ENCODE measurements around the gene ARHGAP15.

ARHGAP15 gene

DNA sequence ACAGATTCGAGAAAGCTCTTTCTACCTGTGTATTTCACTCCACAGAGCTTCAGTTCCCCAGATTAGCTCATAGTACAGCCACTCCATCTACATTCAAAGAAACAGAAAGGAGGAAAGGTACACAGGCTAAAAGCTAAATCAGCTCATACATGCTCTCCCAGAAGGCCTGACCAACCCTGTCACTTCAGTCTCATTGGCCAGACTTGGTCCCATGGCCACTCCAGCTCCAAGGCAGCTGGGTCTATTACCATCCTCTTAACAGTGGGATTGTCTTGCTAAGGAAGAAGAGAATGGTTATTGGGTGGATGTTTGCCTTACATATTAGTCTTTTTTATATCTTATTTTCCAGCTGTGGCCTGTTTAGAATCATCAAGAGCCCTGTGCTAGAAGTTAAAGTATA lies 572.6 kb downstream of the ARHGAP15 start:
- DNase-seq (ENCODE audit: extremely low read depth in 1 of 2, low read depth in 1 of 2) = no peak

DNA sequence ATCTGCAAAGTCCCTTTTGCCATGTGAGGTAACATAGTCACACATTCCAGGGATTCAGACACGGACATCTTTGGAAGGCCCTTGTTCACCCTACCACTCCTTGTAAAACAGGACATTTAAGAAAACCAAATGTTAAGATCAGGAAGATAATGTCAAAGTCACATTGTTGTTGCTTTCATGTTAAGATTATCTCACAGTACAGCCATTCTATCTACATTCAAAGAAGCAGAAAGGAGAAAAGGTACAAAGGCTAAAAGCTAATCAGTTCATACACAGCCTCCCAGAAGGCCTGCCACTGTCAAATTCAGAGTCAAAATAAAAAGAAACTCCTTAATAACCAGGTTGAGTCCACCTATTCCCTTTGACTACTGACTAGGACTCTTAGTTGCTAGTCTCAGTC lies 573.7 kb downstream of the ARHGAP15 start:
- no peak for DNase-seq (ENCODE audit: extremely low read depth in 1 of 2, low read depth in 1 of 2)

- no peak for DNase-seq (ENCODE audit: extremely low read depth in 1 of 2, low read depth in 1 of 2)
Measured at GRCh38 chr2:143704451-143705106, 575.4 kb downstream of the ARHGAP15 start.

DNA sequence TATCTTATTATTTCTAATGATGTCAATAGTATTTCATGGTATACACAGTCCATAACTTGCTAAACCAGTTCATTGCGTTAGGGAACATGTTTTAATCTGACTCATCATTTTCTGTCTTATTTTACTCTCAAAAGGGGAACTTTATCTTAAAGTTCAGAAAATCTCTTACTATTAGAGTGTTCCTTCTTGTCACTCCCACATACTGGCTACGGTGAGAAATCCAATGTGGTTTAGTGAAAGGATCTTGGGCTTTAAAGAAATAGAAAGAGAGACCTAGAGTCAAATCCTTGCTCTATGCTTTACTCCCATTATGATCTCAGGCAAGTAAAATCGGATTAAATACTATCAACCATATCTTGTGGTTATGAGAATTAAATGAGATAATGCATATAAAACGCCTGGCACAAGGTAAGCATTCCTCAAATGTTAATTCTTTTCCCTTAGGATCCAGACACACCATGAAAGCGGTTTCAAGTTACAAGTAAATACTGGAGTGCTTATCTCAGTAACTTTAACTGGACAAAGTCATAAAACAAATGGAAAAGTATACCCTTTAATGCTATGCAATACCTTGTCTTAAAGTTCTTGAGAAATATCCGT lies 576.0 kb downstream of the ARHGAP15 start:
- DNase-seq (ENCODE audit: extremely low read depth in 1 of 2, low read depth in 1 of 2) = no peak

DNA sequence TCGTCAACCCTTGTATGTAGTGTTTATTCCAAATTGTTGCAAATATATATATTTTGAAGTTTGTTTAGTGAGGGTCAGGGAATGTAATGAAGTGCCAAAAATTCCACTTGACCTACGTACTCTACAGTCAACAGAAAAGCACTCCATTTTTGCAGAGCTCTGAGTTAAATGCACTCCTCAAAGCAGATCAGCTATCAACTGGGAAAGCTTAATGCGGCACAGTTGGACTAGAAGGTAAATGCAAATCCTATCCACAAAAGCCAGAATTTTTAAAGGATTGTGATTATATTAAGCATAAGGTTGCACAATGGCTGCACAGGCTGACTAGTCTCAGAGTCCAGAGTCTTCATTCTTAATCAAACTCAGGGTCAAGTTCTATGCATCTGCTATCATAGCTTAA lies 577.1 kb downstream of the ARHGAP15 start:
- no peak for DNase-seq (ENCODE audit: extremely low read depth in 1 of 2, low read depth in 1 of 2)

DNA sequence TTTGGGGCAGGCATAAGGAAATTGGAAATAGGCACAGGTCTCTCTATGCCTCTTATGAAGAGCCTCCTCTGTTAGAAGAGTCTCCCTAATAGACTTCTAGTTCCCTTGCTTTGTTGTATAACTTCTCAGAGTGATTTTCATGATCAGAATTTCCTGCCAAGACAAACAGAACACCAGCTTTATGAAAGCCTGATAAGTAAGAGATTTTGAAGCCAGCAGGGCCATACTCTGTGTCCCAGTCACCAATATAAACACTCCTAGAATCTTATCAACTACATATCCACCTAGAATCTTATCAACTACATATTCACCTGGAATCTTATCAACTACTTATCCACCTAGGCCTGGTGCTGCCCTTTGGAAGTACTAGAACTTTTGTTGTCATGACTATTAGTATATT lies 579.5 kb downstream of the ARHGAP15 start:
- DNase-seq (ENCODE audit: extremely low read depth in 1 of 2, low read depth in 1 of 2) = no peak

- DNase-seq (ENCODE audit: extremely low read depth in 1 of 2, low read depth in 1 of 2) = no peak
Measured at GRCh38 chr2:143710196-143710595, 581.0 kb downstream of the ARHGAP15 start.

DNA sequence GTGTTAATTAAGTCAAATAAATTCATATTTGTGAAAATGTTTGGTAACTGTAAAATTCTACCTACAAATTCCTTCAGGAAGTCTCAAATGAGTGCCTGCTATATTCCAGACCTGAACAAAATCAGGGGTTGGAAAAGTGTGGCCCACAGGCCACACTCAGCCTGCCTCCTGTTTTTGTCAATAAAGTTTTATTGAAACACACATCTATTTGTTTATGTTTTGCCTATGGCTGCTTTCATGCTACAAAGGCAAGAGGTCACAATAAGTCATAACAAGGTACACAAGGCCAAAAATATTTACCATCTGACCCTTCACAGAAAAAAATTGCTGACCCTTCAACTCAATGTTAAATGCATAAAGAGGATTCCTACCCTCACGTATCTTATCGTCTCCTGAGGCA lies 581.7 kb downstream of the ARHGAP15 start:
- no peak for DNase-seq (ENCODE audit: extremely low read depth in 1 of 2, low read depth in 1 of 2)

DNA sequence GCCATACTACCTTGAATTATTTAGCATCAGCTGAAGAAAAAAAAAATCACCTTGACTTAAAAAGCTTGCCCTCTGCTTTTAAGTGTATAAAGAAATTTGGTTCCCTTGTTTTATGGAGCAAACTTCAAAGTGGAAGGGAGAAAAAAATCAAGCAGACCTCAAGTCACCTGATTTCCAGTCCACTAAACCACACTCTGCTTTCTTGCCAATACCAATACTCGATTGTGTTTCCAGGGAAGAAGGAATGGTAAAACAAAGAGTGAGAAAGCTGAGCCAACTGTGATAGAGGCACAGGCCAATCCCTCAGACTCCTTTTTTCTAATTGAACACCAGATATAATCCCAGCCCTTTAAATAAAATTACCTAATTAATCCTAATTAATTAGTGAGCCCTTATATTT lies 587.3 kb downstream of the ARHGAP15 start:
- DNase-seq (ENCODE audit: extremely low read depth in 1 of 2, low read depth in 1 of 2) = no peak

- no peak for DNase-seq (ENCODE audit: extremely low read depth in 1 of 2, low read depth in 1 of 2)
Measured at GRCh38 chr2:143717053-143717452, 587.8 kb downstream of the ARHGAP15 start.

DNA sequence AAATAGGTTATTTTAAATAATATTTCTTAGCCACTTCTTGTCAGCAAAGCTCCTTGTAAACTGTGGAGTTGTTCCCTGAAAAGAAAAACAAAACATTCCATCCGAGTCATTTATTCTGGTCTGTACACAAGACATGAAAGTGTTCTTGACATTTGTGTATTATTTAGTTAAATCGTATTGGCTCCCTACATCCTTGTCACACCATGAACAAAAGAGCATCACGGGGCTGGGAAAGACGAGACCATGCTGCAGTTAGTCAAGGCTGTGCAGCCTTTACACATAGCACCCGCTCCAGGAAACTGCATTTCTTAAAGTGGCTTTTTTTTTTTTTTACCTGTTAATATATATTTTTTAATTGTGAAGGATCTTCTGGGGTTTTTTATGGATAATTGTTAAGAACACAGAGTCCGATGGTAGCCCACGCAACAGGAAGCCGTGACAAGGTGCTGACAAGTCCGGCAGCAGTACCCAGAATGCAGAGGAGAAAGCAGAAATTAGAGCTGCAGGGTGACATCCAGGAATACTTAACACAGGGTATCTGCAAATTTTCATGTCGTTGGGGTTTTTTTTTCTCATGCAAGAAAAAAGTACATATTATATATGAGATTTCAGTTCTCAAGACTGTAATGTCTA lies 588.4 kb downstream of the ARHGAP15 start:
- no peak for DNase-seq (ENCODE audit: extremely low read depth in 1 of 2, low read depth in 1 of 2)

DNA sequence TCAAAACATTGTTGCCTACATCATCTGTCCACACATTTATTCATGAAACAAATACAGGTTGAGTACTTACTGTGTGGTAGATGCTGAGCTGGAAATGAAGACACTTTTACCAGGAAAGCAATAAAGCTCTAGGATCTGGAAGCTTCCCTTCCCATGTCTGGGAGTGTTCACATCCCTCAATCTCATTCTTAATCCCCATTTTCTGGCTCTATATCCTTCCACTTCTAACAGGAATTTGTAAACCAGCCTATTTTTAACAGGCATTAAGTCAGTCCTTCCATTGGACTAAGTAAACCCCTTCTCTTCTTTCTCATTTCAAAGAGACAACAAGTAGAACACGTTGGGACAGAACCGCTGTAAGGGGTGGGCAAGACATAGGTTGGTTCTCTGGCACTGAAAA lies 589.5 kb downstream of the ARHGAP15 start:
- DNase-seq (ENCODE audit: extremely low read depth in 1 of 2, low read depth in 1 of 2) = no peak

DNA sequence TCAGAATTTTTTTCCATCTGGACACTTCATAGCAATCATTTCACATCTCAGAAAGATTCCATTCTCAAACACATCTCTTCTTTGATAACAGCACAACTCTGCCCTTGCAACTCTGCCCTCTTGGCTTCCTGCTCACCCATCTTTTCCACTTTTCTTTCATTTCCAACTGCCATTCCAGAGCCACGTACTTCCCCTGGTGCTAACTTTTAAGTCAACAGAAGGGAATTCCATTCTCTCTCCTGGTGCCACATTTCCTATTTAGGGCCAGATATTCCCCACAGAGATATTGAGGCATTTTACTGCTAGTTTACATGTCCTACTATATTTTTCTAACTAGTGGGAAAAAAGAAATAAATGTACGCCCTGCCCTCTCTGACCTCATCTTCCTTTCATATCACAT lies 590.2 kb downstream of the ARHGAP15 start:
- DNase-seq (ENCODE audit: extremely low read depth in 1 of 2, low read depth in 1 of 2) = no peak

- DNase-seq (ENCODE audit: extremely low read depth in 1 of 2, low read depth in 1 of 2) = no peak
Measured at GRCh38 chr2:143720095-143720664, 591.0 kb downstream of the ARHGAP15 start.

- no peak for DNase-seq (ENCODE audit: extremely low read depth in 1 of 2, low read depth in 1 of 2)
Measured at GRCh38 chr2:143725400-143725799, 596.2 kb downstream of the ARHGAP15 start.

GRCh38 chr2:143726151-143726845 lies 597.1 kb downstream of the ARHGAP15 start:
- no peak for DNase-seq (ENCODE audit: extremely low read depth in 1 of 2, low read depth in 1 of 2)

DNA sequence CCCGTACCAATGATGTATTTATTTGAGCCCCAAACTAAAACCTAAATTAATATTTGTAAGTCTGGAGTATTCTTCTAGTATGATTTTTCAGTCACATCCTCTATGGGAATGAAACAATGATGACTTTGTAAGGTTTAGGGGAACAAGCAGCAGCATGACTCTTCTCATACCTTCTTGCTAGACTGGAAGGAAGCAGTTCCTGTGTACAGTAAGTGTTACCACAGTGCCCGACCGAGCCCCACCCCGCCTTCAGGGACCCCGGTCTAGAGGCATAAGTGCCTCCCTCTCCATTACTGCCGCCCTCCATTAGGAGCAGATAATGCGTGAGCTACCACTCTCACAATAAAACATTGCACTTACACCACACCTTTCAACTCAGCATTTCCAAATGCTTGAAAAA lies 599.3 kb downstream of the ARHGAP15 start:
- no peak for DNase-seq (ENCODE audit: extremely low read depth in 1 of 2, low read depth in 1 of 2)

- no peak for DNase-seq (ENCODE audit: extremely low read depth in 1 of 2, low read depth in 1 of 2)
Measured at GRCh38 chr2:143729296-143729814, 600.1 kb downstream of the ARHGAP15 start.

DNA sequence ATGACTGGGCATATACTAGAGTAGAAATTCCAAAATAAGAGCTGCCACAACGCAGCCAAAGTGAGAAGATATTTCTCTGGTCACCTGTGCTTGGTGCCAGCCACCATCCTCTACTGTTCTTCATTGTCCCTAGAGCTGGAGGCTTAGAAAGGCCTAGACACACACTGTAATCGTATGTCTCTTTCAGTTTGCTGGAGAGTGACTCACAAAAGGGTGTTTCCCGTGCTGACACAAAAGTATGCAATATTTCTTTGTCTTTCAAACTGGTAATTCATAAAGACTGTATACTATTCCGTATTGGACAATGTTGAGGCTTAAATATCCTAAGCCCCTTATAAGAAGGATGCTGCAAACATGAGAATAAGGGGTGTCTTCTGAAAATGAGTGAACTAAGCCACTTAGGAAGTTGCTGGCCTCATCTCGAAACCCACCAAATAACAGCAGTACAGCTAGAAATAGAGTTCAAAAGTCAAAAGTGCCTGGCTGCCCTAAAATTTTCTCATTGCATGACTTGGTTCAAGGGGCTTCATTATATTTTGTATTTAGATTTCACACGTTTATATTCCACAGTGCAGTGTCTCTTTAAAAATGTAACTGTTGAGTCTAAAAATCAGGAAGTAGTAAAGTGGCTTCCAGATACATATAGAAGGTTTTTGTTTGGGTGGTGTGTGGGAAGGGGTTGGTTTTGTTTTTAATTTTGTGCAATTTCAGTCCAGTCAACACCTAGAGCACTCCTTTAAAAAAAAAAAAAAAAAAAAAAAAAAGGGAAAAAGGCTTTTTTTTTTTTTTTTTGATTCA lies 601.1 kb downstream of the ARHGAP15 start:
- no peak for DNase-seq (ENCODE audit: extremely low read depth in 1 of 2, low read depth in 1 of 2)

- no peak for DNase-seq (ENCODE audit: extremely low read depth in 1 of 2, low read depth in 1 of 2)
Measured at GRCh38 chr2:143730953-143731260, 601.7 kb downstream of the ARHGAP15 start.

DNA sequence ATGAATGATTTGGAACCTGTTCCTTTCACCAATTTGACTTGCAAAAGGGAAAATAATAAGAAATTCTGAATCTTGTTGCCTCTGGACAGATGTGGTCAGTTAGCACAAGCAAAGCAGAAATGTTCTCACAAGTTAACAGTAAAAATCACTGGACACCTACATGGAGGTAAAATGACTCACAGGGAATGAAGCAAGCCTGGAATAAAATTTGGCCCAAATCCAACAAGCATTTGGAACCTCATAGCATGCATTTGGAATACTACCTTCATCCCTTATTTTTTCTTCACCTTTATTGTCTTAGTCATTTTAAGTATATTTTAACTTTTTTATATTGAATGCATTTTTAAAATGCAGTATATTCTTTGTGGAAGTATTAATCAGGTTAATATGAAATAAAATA lies 602.9 kb downstream of the ARHGAP15 start:
- no peak for DNase-seq (ENCODE audit: extremely low read depth in 1 of 2, low read depth in 1 of 2)

Data from activated CD8-positive, alpha-beta memory T cell treated with anti-CD3 and anti-CD28 coated beads for 1 hour (primary cell).